Keratinocyte (primary cell): ENCODE measurements around the gene CFAP206. TPM values are rescaled to one million over a fixed set of nuclear protein-coding genes. Genes with fewer than 3 reads are reported as not detected.

Experiments used
- DNase-seq: peaks from one replicate; pipeline ENCODE4 v3.0.0-alpha.2; 2011; ENCODE audit warnings: low read depth, missing footprints, low spot score
- FAIRE-seq: peaks from 2 replicates; lab custom pipeline; 2011; peaks lifted over from hg19 to GRCh38; lab: Jason Lieb, UNC
- H2AFZ ChIP-seq: 2 replicates; pipeline ENCODE4 v1.6.0; 2012; ENCODE audit warnings: low read length, control low read depth, inconsistent platforms; ENCODE audit not compliant: control insufficient read depth
- H3K27ac ChIP-seq: 2 replicates; pipeline ENCODE4 v1.5.1; 2011; ENCODE audit warnings: low read length; ENCODE audit not compliant: control insufficient read depth, insufficient read depth
- H3K27me3 ChIP-seq: 3 replicates; pipeline ENCODE4 v1.6.0; 2011; ENCODE audit warnings: low read length; ENCODE audit not compliant: control insufficient read depth, insufficient read depth; ENCODE audit errors: extremely low read depth
- H3K36me3 ChIP-seq, 2 experiments: 2 replicates in 1 of 2; 3 replicates in 1 of 2; pipeline ENCODE4 v1.5.1; 2011; ENCODE audit warnings: low read length in 2 of 2, mild to moderate bottlenecking in 1 of 2; ENCODE audit not compliant: control insufficient read depth in 2 of 2, insufficient read depth in 2 of 2; ENCODE audit errors: extremely low read depth in 1 of 2
- H3K4me1 ChIP-seq: 3 replicates; pipeline ENCODE4 v1.5.1; 2011; ENCODE audit warnings: low read length; ENCODE audit not compliant: control insufficient read depth, insufficient read depth; ENCODE audit errors: extremely low read depth
- H3K4me2 ChIP-seq: 3 replicates; pipeline ENCODE4 v1.6.0; 2011; ENCODE audit warnings: low read depth, low read length; ENCODE audit not compliant: control insufficient read depth, insufficient read depth; ENCODE audit errors: extremely low read depth
- H3K4me3 ChIP-seq, 3 experiments: fragments of 200-600 bp in 1 of 3; sonication (generic) in 1 of 3; 2 replicates in 2 of 3; 3 replicates in 1 of 3; pipeline ENCODE4 v1.5.1; 2011 to 2016; ENCODE audit warnings: low read length in 3 of 3, mild to moderate bottlenecking in 3 of 3, control low read depth in 2 of 3, inconsistent platforms in 1 of 3, low read depth in 1 of 3, mixed read lengths in 1 of 3, mixed run types in 1 of 3, moderate library complexity in 1 of 3; ENCODE audit not compliant: control insufficient read depth in 2 of 3, insufficient read depth in 2 of 3; ENCODE audit errors: extremely low read depth in 1 of 3
- H3K79me2 ChIP-seq: 2 replicates; pipeline ENCODE4 v1.6.0; 2012; ENCODE audit warnings: low read length; ENCODE audit not compliant: control insufficient read depth, insufficient read depth
- H3K9ac ChIP-seq: 3 replicates; pipeline ENCODE4 v1.6.0; 2011; ENCODE audit warnings: low read length; ENCODE audit not compliant: control insufficient read depth, insufficient read depth; ENCODE audit errors: extremely low read depth
- H3K9me1 ChIP-seq: 3 replicates; pipeline ENCODE4 v1.6.0; 2011; ENCODE audit warnings: low read length; ENCODE audit not compliant: control insufficient read depth, insufficient read depth; ENCODE audit errors: extremely low read depth
- H3K9me3 ChIP-seq: 2 replicates; pipeline ENCODE4 v1.5.1; 2012; ENCODE audit warnings: low read depth, low read length; ENCODE audit not compliant: control insufficient read depth
- H4K20me1 ChIP-seq: 3 replicates; pipeline ENCODE4 v1.6.0; 2011; ENCODE audit warnings: low read length; ENCODE audit not compliant: control insufficient read depth, insufficient read depth; ENCODE audit errors: extremely low read depth
- CTCF ChIP-seq, 3 experiments: IDR thresholded peaks in 1 of 3; conservative IDR thresholded peaks in 1 of 3; optimal IDR thresholded peaks in 1 of 3; 2 replicates in 2 of 3; 3 replicates in 1 of 3; pipeline versions ENCODE3 to v1.5.1; 2011; ENCODE audit warnings: low read length in 3 of 3, mild to moderate bottlenecking in 3 of 3, moderate library complexity in 2 of 3, control low read depth in 1 of 3, inconsistent platforms in 1 of 3; ENCODE audit not compliant: insufficient read depth in 2 of 3; ENCODE audit errors: extremely low read depth in 1 of 3
- EZH2 ChIP-seq: IDR thresholded peaks from one replicate; pipeline ENCODE4 v1.6.1; 2012; ENCODE audit warnings: inconsistent platforms, mild to moderate bottlenecking, low read length, moderate library complexity
- dilution Hi-C: fragments of 300-500 bp; cut with MboI; formaldehyde crosslinking; loops from one replicate; pipeline ENCODE4 v1.7.0; 2020; ENCODE audit warnings: low sequenced_read_pairs; ENCODE audit not compliant: extremely low pct_ligation_motif_present
- polyA plus RNA-seq, 5 experiments: library from polyadenylated mRNA; depleted of rRNA in 3 of 5; stranded (reverse) in 3 of 5; stranded (forward) in 1 of 5; unstranded in 1 of 5; fragments of >200 nt; gene quantifications; 1 replicate in 1 of 5; 2 replicates in 3 of 5; 3 replicates in 1 of 5; pipeline versions ENCODE4 v1.2.1 to v1.2.3, GENCODE V29; 2011 to 2012; ENCODE audit warnings: missing spikeins in 2 of 5, low read depth in 1 of 5, low replicate concordance in 1 of 5
- small RNA-seq, 3 experiments: library from RNA; depleted of rRNA; stranded (forward); fragments of <200 nt; gene quantifications; one replicate each; pipeline ENCODE3, GENCODE V24; 2012; ENCODE audit warnings: low read depth in 3 of 3, low replicate concordance in 1 of 3; ENCODE audit not compliant: insufficient read length in 3 of 3

The CFAP206 gene
- polyA plus RNA-seq, 1 donor (not counting 4 experiments of a cell fraction or from before 2014, with no cell fraction given) = 0.18 TPM

- no peak overlapping the region for H3K4me2 ChIP-seq
- dilution Hi-C loops = no loop called here
Measured at GRCh38 chr6:87504441-87504840, 96.7 kb downstream of the CFAP206 start.

More at GRCh38 chr6:87504441-87504840, 96.7 kb downstream of the CFAP206 start:
- H4K20me1 ChIP-seq = no peaks in the 10 kb centered on the region
- no peak for FAIRE-seq
- H3K4me1 ChIP-seq = no peaks in the 10 kb centered on the region
- H3K9me1 ChIP-seq = no peaks in the 10 kb centered on the region
- no peak overlapping the region for H2AFZ ChIP-seq
- no peaks in the 10 kb centered on the region for H3K27me3 ChIP-seq
- no peak overlapping the region for H3K9ac ChIP-seq
- no peak overlapping the region for H3K4me3 ChIP-seq
- DNase-seq = no peak
- H3K9me3 ChIP-seq = no peaks in the 10 kb centered on the region
- H3K79me2 ChIP-seq = no peaks in the 10 kb centered on the region
- H3K36me3 ChIP-seq = peaks cover 7 to 13% of the 10 kb centered on the region in 2 experiments
- TF ChIP-seq EZH2 = no peak
- TF ChIP-seq CTCF (optimal IDR thresholded peaks at IDR 0.05 in 1 of 3, IDR thresholded peaks at IDR 0.05 in 1 of 3, conservative IDR thresholded peaks at IDR 0.05 in 1 of 3; ENCODE audit: extremely low read depth in 1 of 3, insufficient read depth in 2 of 3, low read length in 3 of 3) = no peak
- no peak overlapping the region for H3K27ac ChIP-seq

Small RNA genes lying within 50 kb of the gene (small RNA-seq; reads per million reads assigned to genes)
- gene AL049697.2 (0 reads per million in 3 experiments), gene RNU6-444P (0 reads per million in 3 experiments)

Other genes starting within 250 kb of the CFAP206 start
- gene SMIM8, start 85.4 kb upstream of the CFAP206 start, polyA plus RNA-seq = 2.1 to 7.6 TPM (median 4.5 TPM) in 3 replicates
- not detected in 3 replicates for gene GJB7, start 78.7 kb upstream of the CFAP206 start, polyA plus RNA-seq
- gene C6orf163, start 63.2 kb upstream of the CFAP206 start, polyA plus RNA-seq = 0.19 to 0.83 TPM (median 0.53 TPM) in 3 replicates
- gene SLC35A1, start 65.0 kb downstream of the CFAP206 start, polyA plus RNA-seq = 7.6 to 25.1 TPM (median 24.0 TPM) in 3 replicates
- 12.0 to 20.3 TPM (median 16.5 TPM) in 3 replicates for gene RARS2, start 182.0 kb downstream of the CFAP206 start, polyA plus RNA-seq
- gene ORC3, start 182.2 kb downstream of the CFAP206 start, polyA plus RNA-seq = 23.1 to 37.4 TPM (median 23.7 TPM) in 3 replicates